HG02943 (cell line): ENCODE measurements around the gene EXOC6.
"Not testable (repeated sequence)": the region's sequence is repeated elsewhere in the genome, so short reads cannot be mapped to it uniquely, and the experiment has no call there.

Source experiments
- ATAC-seq: cut with Tn5 transposase; IDR thresholded peaks from one replicate; pipeline ENCODE4 v1.9.1; 2021; ENCODE audit warnings: mild to moderate bottlenecking, low read depth, moderate library complexity; ENCODE audit not compliant: unreplicated experiment

Gene EXOC6

GRCh38 chr10:92876509-92877036 lies 28.3 kb downstream of the EXOC6 start:
- ATAC-seq = no peak

- ATAC-seq = no peak
Observed at GRCh38 chr10:92880233-92880861, 32.0 kb downstream of the EXOC6 start.

GRCh38 chr10:92880917-92881316 lies 32.6 kb downstream of the EXOC6 start:
- no peak for ATAC-seq

- ATAC-seq = no peak
Observed at GRCh38 chr10:92886334-92886961, 38.1 kb downstream of the EXOC6 start.

GRCh38 chr10:92890471-92890870 lies 42.2 kb downstream of the EXOC6 start:
- ATAC-seq = no peak

- ATAC-seq = no peak
Observed at GRCh38 chr10:92891885-92892690, 43.8 kb downstream of the EXOC6 start.

GRCh38 chr10:92892691-92893054 lies 44.4 kb downstream of the EXOC6 start:
- no peak for ATAC-seq

GRCh38 chr10:92894081-92894655 lies 45.8 kb downstream of the EXOC6 start:
- ATAC-seq = no peak

- no peak for ATAC-seq
Observed at GRCh38 chr10:92897916-92898315, 49.6 kb downstream of the EXOC6 start.

GRCh38 chr10:92901819-92902251 lies 53.5 kb downstream of the EXOC6 start:
- ATAC-seq = no peak

GRCh38 chr10:92903633-92904032 lies 55.3 kb downstream of the EXOC6 start:
- ATAC-seq = no peak

GRCh38 chr10:92907280-92907679 lies 59.0 kb downstream of the EXOC6 start:
- no peak for ATAC-seq

GRCh38 chr10:92912631-92913030 lies 64.3 kb downstream of the EXOC6 start:
- not testable (repeated sequence) for ATAC-seq

GRCh38 chr10:92913973-92914372 lies 65.7 kb downstream of the EXOC6 start:
- ATAC-seq = no peak

- ATAC-seq = no peak
Observed at GRCh38 chr10:92914478-92915325, 66.4 kb downstream of the EXOC6 start.

- no peak for ATAC-seq
Observed at GRCh38 chr10:92915892-92916291, 67.6 kb downstream of the EXOC6 start.

GRCh38 chr10:92916433-92916832 lies 68.1 kb downstream of the EXOC6 start:
- ATAC-seq = no peak

- no peak for ATAC-seq
Observed at GRCh38 chr10:92918603-92919002, 70.3 kb downstream of the EXOC6 start.

GRCh38 chr10:92920866-92921265 lies 72.5 kb downstream of the EXOC6 start:
- ATAC-seq = no peak

GRCh38 chr10:92923416-92923815 lies 75.1 kb downstream of the EXOC6 start:
- no peak for ATAC-seq
